Activated T-cell treated with anti-CD3 and anti-CD28 coated beads, Interleukin-2, amount 50 U/mL, for 24 hours (primary cell): ENCODE data around the gene CCR6.
A peak's percentile ranks its signal among the peaks of the same experiment; 100 is the strongest.

Experiments
- DNase-seq: peaks from one replicate; pipeline ENCODE4 v3.0.0-alpha.2; 2020
- H3K27ac Mint-ChIP-seq: 2 replicates; pipeline ENCODE4 v1.8.0; 2020; ENCODE audit warnings: mild to moderate bottlenecking, mixed read lengths
- H3K27me3 Mint-ChIP-seq: 2 replicates; pipeline ENCODE4 v1.8.0; 2020; ENCODE audit warnings: mixed read lengths
- H3K36me3 Mint-ChIP-seq: 2 replicates; pipeline ENCODE4 v1.8.0; 2020; ENCODE audit warnings: low read depth, mixed read lengths
- H3K4me1 Mint-ChIP-seq: 2 replicates; pipeline ENCODE4 v1.8.0; 2020; ENCODE audit warnings: low read depth, mixed read lengths
- H3K4me3 Mint-ChIP-seq: 2 replicates; pipeline ENCODE4 v1.8.0; 2020; ENCODE audit warnings: mild to moderate bottlenecking, moderate library complexity, mixed read lengths
- H3K9me3 Mint-ChIP-seq: 2 replicates; pipeline ENCODE4 v1.8.0; 2020; ENCODE audit warnings: mixed read lengths

Gene CCR6

DNA sequence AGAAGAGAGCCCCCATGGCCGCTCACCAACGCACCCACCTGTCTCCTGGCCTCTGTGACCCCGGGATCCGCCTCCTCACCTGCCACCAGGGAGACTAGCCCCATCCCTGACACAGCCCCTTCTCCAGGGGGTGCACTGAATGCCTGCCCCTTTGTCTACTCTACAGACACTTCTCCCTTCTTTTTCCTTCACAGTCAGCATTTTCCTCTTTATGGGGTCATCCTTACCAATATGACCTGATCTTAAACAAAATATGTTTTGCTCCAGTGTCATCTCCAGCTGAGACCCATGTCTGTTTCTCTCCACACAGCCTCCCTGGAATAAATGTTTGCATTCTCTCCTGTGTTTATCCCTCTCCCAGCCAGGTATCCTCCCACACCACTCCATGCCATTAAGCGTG is 14.6 kb upstream of the CCR6 start:
- no peaks in the 10 kb centered on the region for H3K27me3 Mint-ChIP-seq
- H3K27ac Mint-ChIP-seq, result no peak overlapping the region
- no peaks in the 10 kb centered on the region for H3K9me3 Mint-ChIP-seq
- H3K36me3 Mint-ChIP-seq, result no peaks in the 10 kb centered on the region
- no peak for DNase-seq
- H3K4me3 Mint-ChIP-seq, result no peak overlapping the region
- peaks cover 37% of the 10 kb centered on the region for H3K4me1 Mint-ChIP-seq

DNA sequence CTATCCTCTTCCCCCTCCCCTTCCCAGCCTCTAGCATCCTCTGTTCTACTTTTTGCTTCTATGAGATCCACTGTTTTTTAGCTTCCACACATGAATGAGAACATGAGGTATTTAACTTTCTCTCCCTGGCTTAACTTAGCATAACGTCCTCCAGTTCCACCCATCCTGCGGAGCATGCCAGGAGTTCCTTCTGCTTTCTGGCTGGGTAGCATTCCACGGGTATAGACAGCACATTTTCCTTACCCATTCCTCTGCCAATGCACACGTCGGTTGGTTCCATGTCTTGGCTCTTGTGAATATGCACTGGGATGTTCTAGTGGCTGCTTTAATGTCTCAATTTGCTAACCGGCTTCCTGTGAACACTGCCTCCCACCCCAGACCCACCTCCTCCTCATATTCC is 13.2 kb upstream of the CCR6 start:
- Mint-ChIP-seq H3K27me3 (no peaks in the 10 kb centered on the region), H3K4me1 (peaks cover 44% of the 10 kb centered on the region), H3K36me3 (no peaks in the 10 kb centered on the region), H3K9me3 (no peaks in the 10 kb centered on the region), H3K27ac (no peak overlapping the region), H3K4me3 (no peak overlapping the region)
- no peak for DNase-seq

GRCh38 chr6:167111597-167111996 is 11.3 kb upstream of the CCR6 start:
- Mint-ChIP-seq H3K36me3 (no peaks in the 10 kb centered on the region), H3K4me3 (peak overlapping the region; percentile 78), H3K27me3 (no peaks in the 10 kb centered on the region), H3K27ac (peak overlapping the region; percentile 88), H3K4me1 (peaks cover 57% of the 10 kb centered on the region), H3K9me3 (no peaks in the 10 kb centered on the region)
- no peak for DNase-seq

DNA sequence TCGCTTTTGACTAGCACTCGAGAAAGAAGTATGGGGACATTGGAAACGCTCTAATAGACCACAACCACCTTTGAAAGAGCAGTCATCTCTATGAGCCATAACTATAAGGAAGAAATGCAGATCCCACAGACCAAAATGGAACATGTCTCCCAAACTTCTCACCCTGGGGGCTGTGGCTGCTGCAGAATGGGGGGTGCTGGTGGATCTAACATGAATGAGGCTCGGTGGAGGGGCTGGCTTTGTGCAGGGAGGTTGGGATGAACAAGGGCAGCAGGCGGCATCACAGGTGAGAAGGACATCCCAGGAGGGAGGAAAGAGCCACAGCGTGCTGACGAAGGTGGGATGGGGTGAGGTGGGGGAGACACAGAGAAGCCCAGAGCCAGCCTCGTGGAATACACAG is 10.5 kb upstream of the CCR6 start:
- peaks cover 57% of the 10 kb centered on the region for H3K4me1 Mint-ChIP-seq
- no peaks in the 10 kb centered on the region for H3K9me3 Mint-ChIP-seq
- H3K36me3 Mint-ChIP-seq, result no peaks in the 10 kb centered on the region
- no peaks in the 10 kb centered on the region for H3K27me3 Mint-ChIP-seq
- no peak for DNase-seq
- H3K27ac Mint-ChIP-seq, result peak overlapping the region; percentile 88
- H3K4me3 Mint-ChIP-seq, result peak overlapping the region; percentile 78

DNA sequence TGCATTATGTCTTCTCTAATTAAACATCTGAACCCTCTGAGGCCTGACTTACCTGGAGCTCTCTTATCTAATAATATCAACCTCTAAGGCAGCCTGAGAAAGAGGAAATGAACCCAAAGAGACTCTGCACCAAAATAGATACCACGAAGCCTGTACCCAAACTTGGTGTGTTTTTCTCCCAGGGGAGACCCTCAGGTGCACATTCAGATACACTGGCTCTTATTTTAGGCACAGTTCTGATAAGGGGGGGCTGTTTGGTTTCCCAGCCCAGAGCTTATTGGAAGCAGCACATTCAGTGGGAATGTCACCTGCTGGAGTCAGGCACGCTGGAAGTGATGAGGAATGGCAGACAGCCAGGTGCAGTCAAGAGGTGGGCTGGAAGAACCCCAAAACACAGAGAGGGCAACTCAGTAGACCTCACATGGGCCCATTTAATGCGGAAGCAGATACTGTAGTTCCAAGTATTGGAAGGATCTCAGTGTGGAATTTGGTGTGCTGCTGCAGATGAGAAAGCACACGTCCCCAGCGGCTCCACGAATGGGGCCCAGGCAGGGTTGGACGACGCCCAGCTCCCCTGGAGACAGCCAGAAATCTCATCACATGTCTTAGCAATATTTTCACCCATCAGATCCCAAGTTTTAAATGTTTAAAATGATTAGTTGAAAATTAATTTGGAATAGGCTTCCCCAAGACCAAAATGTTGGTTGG is 9.7 kb upstream of the CCR6 start:
- no peaks in the 10 kb centered on the region for H3K9me3 Mint-ChIP-seq
- H3K36me3 Mint-ChIP-seq, result peaks cover 2% of the 10 kb centered on the region
- no peaks in the 10 kb centered on the region for H3K27me3 Mint-ChIP-seq
- H3K4me1 Mint-ChIP-seq, result peaks cover 58% of the 10 kb centered on the region
- peak overlapping the region; percentile 78 for H3K4me3 Mint-ChIP-seq
- DNase-seq, result no peak
- H3K27ac Mint-ChIP-seq, result peak overlapping the region; percentile 89

DNA sequence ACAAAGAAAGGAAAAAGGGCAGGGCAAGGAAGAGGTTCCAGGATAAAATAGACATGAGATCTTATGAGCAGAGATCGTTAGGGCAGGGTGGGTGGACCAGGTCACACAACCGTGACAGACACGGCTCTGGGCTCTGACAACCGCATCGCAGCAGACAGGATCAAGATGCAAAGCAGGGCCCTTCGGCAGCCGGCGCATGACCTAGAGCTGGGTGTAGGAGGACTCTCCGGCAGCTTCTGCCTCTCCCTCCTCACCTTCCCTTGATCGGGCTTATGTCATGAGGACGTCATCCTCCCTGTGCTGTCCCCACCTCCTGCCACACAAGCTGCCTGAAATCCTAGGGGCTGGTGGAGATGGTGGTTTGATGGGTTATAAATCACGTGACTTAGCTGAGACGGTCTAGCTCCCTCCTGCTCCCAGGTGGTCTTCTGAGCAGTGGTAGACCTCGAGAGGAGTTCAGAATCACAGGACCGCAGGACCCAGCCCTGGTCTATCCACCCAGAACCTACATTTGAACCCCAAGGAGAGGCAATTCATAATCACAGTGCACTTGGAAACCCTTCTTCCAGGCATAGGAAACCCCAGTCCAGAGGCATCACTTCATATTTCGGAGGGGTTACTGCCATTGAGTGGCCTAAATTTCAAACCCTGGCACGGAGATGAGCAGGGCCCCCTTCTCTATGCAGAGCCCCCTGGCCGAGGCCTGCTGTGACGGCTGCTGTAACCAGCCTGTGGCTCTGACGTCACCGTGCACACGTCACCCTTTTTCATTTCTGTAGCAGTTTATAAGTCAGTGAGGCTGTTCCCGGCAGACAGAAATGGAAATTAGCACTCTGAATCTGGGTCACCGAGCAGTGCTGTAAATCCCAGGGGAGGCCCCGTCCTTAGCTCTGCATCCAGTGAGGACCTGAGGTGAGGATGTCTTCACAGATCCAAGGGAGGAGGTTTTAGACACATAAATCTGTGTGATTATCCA is 8.7 kb upstream of the CCR6 start:
- peak overlapping the region; percentile 78 for H3K4me3 Mint-ChIP-seq
- H3K27ac Mint-ChIP-seq, result peak overlapping the region; percentile 89
- peak; percentile 65 for DNase-seq
- no peaks in the 10 kb centered on the region for H3K27me3 Mint-ChIP-seq
- H3K36me3 Mint-ChIP-seq, result peaks cover 2% of the 10 kb centered on the region
- H3K4me1 Mint-ChIP-seq, result peaks cover 65% of the 10 kb centered on the region
- no peaks in the 10 kb centered on the region for H3K9me3 Mint-ChIP-seq

DNA sequence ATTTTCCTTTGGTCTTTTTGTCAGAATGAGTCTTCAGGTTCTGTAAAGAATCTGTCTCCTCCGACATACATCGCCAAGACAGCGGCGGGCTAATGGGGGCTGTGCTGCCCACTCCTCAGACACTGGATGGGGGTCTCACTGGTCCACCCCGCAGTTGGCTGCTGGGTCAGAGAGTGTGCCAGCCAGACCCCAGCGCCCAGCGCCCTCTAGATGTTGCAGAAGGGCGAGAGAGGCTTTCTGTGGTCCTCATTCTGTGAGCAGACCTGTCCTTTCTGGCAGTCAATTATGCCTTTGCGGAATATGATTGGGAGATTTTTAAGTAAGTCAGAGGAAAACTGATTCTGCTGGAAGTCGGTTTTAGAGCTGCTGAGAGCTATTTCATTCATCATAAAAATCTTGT is 7.8 kb upstream of the CCR6 start:
- H3K27me3 Mint-ChIP-seq, result no peaks in the 10 kb centered on the region
- peak overlapping the region; percentile 78 for H3K4me3 Mint-ChIP-seq
- peak overlapping the region; percentile 89 for H3K27ac Mint-ChIP-seq
- H3K9me3 Mint-ChIP-seq, result no peaks in the 10 kb centered on the region
- DNase-seq, result no peak
- peaks cover 2% of the 10 kb centered on the region for H3K36me3 Mint-ChIP-seq
- peaks cover 72% of the 10 kb centered on the region for H3K4me1 Mint-ChIP-seq

- Mint-ChIP-seq H3K27ac (peak overlapping the region; percentile 61), H3K4me3 (no peak overlapping the region), H3K9me3 (no peaks in the 10 kb centered on the region), H3K36me3 (peaks cover 2% of the 10 kb centered on the region), H3K27me3 (no peaks in the 10 kb centered on the region), H3K4me1 (peaks cover 77% of the 10 kb centered on the region)
- no peak for DNase-seq
Measured at GRCh38 chr6:167116109-167116837, 6.6 kb upstream of the CCR6 start.

DNA sequence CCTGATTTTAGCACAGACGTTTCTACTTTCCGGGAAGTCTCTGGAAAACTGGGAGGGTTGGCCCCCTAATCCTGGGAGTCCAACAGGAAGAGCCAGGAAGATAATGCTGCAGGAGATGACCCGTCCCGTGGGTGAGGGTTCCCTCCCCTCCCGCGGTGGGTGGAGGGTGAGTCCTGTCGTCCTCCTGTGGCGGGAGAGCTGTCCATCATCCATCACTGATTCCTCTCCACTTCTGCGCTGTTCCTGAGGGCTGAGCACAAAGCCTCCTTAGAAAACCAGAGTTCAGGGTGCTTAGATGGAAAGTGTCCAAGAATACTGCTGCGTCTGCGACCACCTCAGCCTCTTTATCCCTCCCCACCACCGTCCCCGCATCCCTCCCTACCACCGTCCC is 6.1 kb upstream of the CCR6 start:
- no peak for DNase-seq
- H3K36me3 Mint-ChIP-seq, result peaks cover 2% of the 10 kb centered on the region
- H3K27me3 Mint-ChIP-seq, result no peaks in the 10 kb centered on the region
- H3K4me3 Mint-ChIP-seq, result no peak overlapping the region
- no peak overlapping the region for H3K27ac Mint-ChIP-seq
- H3K4me1 Mint-ChIP-seq, result peaks cover 78% of the 10 kb centered on the region
- H3K9me3 Mint-ChIP-seq, result no peaks in the 10 kb centered on the region

DNA sequence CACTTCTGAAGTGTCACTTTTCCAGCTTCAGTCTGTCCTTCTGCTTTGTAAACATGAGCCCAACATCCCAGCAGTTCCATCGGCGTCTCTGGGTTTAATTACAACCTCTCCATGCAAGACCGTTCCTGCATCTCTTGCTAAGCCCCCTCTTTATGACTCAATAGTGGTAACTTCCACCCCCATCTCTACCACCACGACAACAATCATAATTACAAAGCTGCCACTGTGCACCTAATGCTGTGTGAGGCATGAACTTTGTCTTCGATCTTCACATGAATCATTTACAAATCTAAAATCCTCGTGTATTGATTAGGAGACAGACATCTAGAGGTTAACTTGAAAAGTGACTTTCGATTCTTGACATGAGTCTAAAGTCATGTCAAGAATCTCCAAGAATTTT is 4.9 kb upstream of the CCR6 start:
- H3K27ac Mint-ChIP-seq, result no peak overlapping the region
- no peak overlapping the region for H3K4me3 Mint-ChIP-seq
- no peak for DNase-seq
- H3K27me3 Mint-ChIP-seq, result no peaks in the 10 kb centered on the region
- peaks cover 76% of the 10 kb centered on the region for H3K4me1 Mint-ChIP-seq
- H3K9me3 Mint-ChIP-seq, result no peaks in the 10 kb centered on the region
- H3K36me3 Mint-ChIP-seq, result peaks cover 2% of the 10 kb centered on the region

GRCh38 chr6:167118839-167119238 is 4.1 kb upstream of the CCR6 start:
- Mint-ChIP-seq H3K9me3 (no peaks in the 10 kb centered on the region), H3K4me1 (peaks cover 74% of the 10 kb centered on the region), H3K27ac (peak overlapping the region; percentile 77), H3K27me3 (no peaks in the 10 kb centered on the region), H3K4me3 (peak overlapping the region; percentile 11), H3K36me3 (peaks cover 2% of the 10 kb centered on the region)
- no peak for DNase-seq

DNA sequence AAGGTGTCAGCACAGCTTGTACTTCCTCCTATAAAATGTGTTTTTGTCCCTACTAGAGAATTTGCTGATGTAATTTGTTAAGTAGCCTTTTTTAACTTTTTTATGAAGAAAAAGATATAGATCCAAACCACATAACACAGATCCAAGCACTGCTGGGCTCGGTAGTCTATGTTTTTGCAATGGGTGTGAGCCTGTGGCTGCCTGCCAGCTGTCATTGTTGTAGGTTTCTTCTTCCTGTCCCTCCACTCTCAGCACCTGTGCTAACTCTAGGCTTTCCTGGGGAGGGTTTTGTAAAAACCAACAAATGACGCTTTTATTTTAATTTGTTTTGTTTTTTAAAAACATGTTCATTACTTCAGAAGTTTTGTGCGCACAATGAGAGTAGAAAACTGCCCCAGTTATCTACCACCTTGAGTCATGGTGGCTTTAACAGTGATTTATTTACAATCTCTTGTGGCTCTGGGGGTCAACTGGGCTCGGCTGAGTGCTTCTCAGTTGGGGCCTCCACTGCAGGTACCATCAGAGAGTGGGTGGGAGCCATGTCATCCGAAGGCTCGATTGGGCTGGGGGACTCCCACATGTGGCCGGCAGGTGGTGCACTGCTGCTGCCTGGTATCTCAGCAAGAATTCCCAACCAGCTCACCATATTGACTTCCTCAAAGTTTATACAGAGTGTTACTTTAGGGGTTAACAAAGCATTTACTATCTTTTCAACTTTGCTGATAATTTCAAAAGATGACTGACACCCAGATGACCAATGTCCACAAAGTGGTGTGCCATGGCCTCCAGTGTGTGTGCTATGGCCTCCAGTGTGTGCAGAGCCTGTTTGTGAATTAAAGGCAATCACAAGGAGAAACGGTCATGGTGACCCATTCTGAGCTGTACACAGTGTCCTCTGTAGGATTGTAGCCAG is 3.0 kb upstream of the CCR6 start:
- H3K4me3 Mint-ChIP-seq, result no peak overlapping the region
- peaks cover 68% of the 10 kb centered on the region for H3K4me1 Mint-ChIP-seq
- peak overlapping the region; percentile 22 for H3K27ac Mint-ChIP-seq
- no peak for DNase-seq
- no peaks in the 10 kb centered on the region for H3K9me3 Mint-ChIP-seq
- H3K36me3 Mint-ChIP-seq, result peaks cover 2% of the 10 kb centered on the region
- no peaks in the 10 kb centered on the region for H3K27me3 Mint-ChIP-seq

DNA sequence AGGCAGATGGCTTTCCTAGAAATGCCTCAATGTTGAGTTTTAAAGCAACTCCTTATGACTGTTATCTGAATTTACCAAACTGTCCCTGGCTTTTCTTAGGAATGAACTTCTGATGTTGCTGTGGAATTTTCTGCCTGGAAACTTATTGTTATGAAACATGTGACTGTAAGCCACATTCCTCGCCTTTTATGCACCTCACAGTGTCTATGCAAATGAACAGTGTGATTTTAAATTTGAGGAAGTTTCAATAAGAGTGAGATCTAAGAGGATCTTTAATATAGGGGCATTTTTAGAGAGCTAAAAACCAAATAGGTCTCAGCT is 2.4 kb upstream of the CCR6 start:
- H3K4me1 Mint-ChIP-seq, result peaks cover 63% of the 10 kb centered on the region
- no peak overlapping the region for H3K4me3 Mint-ChIP-seq
- no peaks in the 10 kb centered on the region for H3K9me3 Mint-ChIP-seq
- H3K27ac Mint-ChIP-seq, result peak overlapping the region; percentile 32
- DNase-seq, result no peak
- no peaks in the 10 kb centered on the region for H3K27me3 Mint-ChIP-seq
- peaks cover 2% of the 10 kb centered on the region for H3K36me3 Mint-ChIP-seq

- Mint-ChIP-seq H3K4me3 (no peak overlapping the region), H3K9me3 (no peaks in the 10 kb centered on the region), H3K27ac (no peak overlapping the region), H3K4me1 (peaks cover 57% of the 10 kb centered on the region), H3K27me3 (no peaks in the 10 kb centered on the region), H3K36me3 (peaks cover 2% of the 10 kb centered on the region)
- no peak for DNase-seq
Measured at GRCh38 chr6:167121335-167121841, 1.5 kb upstream of the CCR6 start.
